Duodenal mucosa (tissue), 2 donors: ENCODE data around the gene CHAF1A.

Experiments
- H3K27ac ChIP-seq: one replicate; pipeline ENCODE4 v1.7.0; 2013; ENCODE audit warnings: low read depth, low read length
- H3K27me3 ChIP-seq, 2 donors: one replicate each; pipeline ENCODE4 v1.7.0; 2013; ENCODE audit warnings: low read length in 2 of 2, control low read depth in 1 of 2; ENCODE audit not compliant: insufficient read depth in 2 of 2, control insufficient read depth in 1 of 2
- H3K36me3 ChIP-seq, 2 donors: one replicate each; pipeline ENCODE4 v1.7.0; 2013; ENCODE audit warnings: low read length in 2 of 2, control low read depth in 1 of 2; ENCODE audit not compliant: insufficient read depth in 2 of 2, control insufficient read depth in 1 of 2
- H3K4me1 ChIP-seq, 2 donors: one replicate each; pipeline ENCODE4 v1.7.0; 2013; ENCODE audit warnings: low read length in 2 of 2, control low read depth in 1 of 2; ENCODE audit not compliant: insufficient read depth in 2 of 2, control insufficient read depth in 1 of 2
- H3K4me3 ChIP-seq, 2 donors: one replicate each; pipeline ENCODE4 v1.7.0; 2013; ENCODE audit warnings: low read length in 2 of 2, low read depth in 1 of 2
- H3K9ac ChIP-seq, 2 donors: one replicate each; pipeline ENCODE4 v1.7.0; 2013; ENCODE audit warnings: low read length in 2 of 2, low read depth in 1 of 2
- H3K9me3 ChIP-seq, 2 donors: one replicate each; pipeline ENCODE4 v1.7.0; 2013; ENCODE audit warnings: low read length in 2 of 2, control low read depth in 1 of 2; ENCODE audit not compliant: control insufficient read depth in 1 of 2

The CHAF1A gene

GRCh38 chr19:4390567-4391305, 11.7 kb upstream of the CHAF1A start:
- peaks cover 51 to 52% of the 10 kb centered on the region in 2 donors for H3K4me1 ChIP-seq
- H3K27ac ChIP-seq: peak overlapping the region; percentile 26
- H3K27me3 ChIP-seq: no peaks in the 10 kb centered on the region
- no peaks in the 10 kb centered on the region for H3K9me3 ChIP-seq
- peak overlapping the region; percentile 49 to 55 for H3K4me3 ChIP-seq
- peaks cover 10 to 35% of the 10 kb centered on the region in 2 donors for H3K36me3 ChIP-seq
- H3K9ac ChIP-seq: peak overlapping the region; percentile 59 to 69

- Histone ChIP-seq H3K27me3 (no peaks in the 10 kb centered on the region), H3K9me3 (no peaks in the 10 kb centered on the region), H3K9ac (peak overlapping the region; percentile 59 to 69), H3K27ac (peak overlapping the region; percentile 26), H3K4me1 (peaks cover 51 to 52% of the 10 kb centered on the region in 2 donors), H3K4me3 (peak overlapping the region; percentile 49 to 55), H3K36me3 (peaks cover 10 to 35% of the 10 kb centered on the region in 2 donors)
These were observed 11.1 kb upstream of the CHAF1A start for GRCh38 chr19:4391306-4391693.

- peaks cover 15 to 38% of the 10 kb centered on the region in 2 donors for H3K36me3 ChIP-seq
- peak overlapping the region; percentile 42 to 49 for H3K4me3 ChIP-seq
- H3K9me3 ChIP-seq: no peaks in the 10 kb centered on the region
- no peaks in the 10 kb centered on the region for H3K27me3 ChIP-seq
- peak overlapping the region; percentile 26 for H3K27ac ChIP-seq
- peaks cover 51 to 56% of the 10 kb centered on the region in 2 donors for H3K4me1 ChIP-seq
- H3K9ac ChIP-seq: peak overlapping the region; percentile 59 to 69
These were observed 10.5 kb upstream of the CHAF1A start for GRCh38 chr19:4391701-4392483.

- Histone ChIP-seq H3K27ac (no peak overlapping the region), H3K9me3 (no peaks in the 10 kb centered on the region), H3K9ac (no peak overlapping the region), H3K4me1 (peaks cover 53 to 59% of the 10 kb centered on the region in 2 donors), H3K36me3 (peaks cover 17 to 24% of the 10 kb centered on the region in 2 donors), H3K27me3 (no peaks in the 10 kb centered on the region), H3K4me3 (no peak overlapping the region)
These were observed 8.4 kb upstream of the CHAF1A start for GRCh38 chr19:4393947-4394590.

- H3K9ac ChIP-seq: no peak overlapping the region
- H3K9me3 ChIP-seq: no peaks in the 10 kb centered on the region
- no peak overlapping the region for H3K27ac ChIP-seq
- H3K4me1 ChIP-seq: peaks cover 35 to 37% of the 10 kb centered on the region in 2 donors
- H3K4me3 ChIP-seq: no peak overlapping the region
- peaks cover 13 to 17% of the 10 kb centered on the region in 2 donors for H3K36me3 ChIP-seq
- H3K27me3 ChIP-seq: no peaks in the 10 kb centered on the region
These were observed 5.3 kb upstream of the CHAF1A start for GRCh38 chr19:4396949-4397783.

- Histone ChIP-seq H3K36me3 (peaks cover 9 to 10% of the 10 kb centered on the region in 2 donors), H3K4me1 (peaks cover 32 to 34% of the 10 kb centered on the region in 2 donors)
These were observed 2.7 kb upstream of the CHAF1A start for GRCh38 chr19:4399812-4400134.

GRCh38 chr19:4400135-4400936, 2.1 kb upstream of the CHAF1A start, which contains the start of gene SH3GL1:
Gene SH3GL1 (minus strand): TSS chr19:4400547. CDS start chr19:4400368, 179 bp downstream.
- peak within 1 kb of the TSS; percentile 87 to 91 for H3K9ac ChIP-seq
- peak within 1 kb of the TSS; percentile 94 to 95 for H3K4me3 ChIP-seq
- peaks cover 4 to 7% of the 10 kb centered on the region in 2 donors for H3K36me3 ChIP-seq
- no peaks in the 10 kb centered on the region for H3K9me3 ChIP-seq
- H3K27ac ChIP-seq: peak within 1 kb of the TSS; percentile 84
- no peaks in the 10 kb centered on the region for H3K27me3 ChIP-seq
- H3K4me1 ChIP-seq: peaks cover 31 to 34% of the 10 kb centered on the region in 2 donors

More at GRCh38 chr19:4399812-4400134, 2.7 kb upstream of the CHAF1A start:
- peak overlapping the region; percentile 87 to 91 for H3K9ac ChIP-seq
- H3K27me3 ChIP-seq: no peaks in the 10 kb centered on the region
- H3K27ac ChIP-seq: peak overlapping the region; percentile 84
- H3K4me3 ChIP-seq: peak overlapping the region; percentile 94 to 95
- no peaks in the 10 kb centered on the region for H3K9me3 ChIP-seq

- peak overlapping the region; percentile 66 to 85 for H3K4me3 ChIP-seq
- H3K9ac ChIP-seq: peak overlapping the region; percentile 80 to 82
- peak overlapping the region; percentile 76 for H3K27ac ChIP-seq
- H3K27me3 ChIP-seq: no peaks in the 10 kb centered on the region
- H3K9me3 ChIP-seq: no peaks in the 10 kb centered on the region
- H3K4me1 ChIP-seq: peaks cover 28 to 34% of the 10 kb centered on the region in 2 donors
- H3K36me3 ChIP-seq: peaks cover under 1 to 4% of the 10 kb centered on the region in 2 donors
These were observed 670 bp upstream of the CHAF1A start for GRCh38 chr19:4401769-4402170.
